Measurements from ENCODE around the gene ANKRD13A.

- TF ChIP-seq, protein P1, sequence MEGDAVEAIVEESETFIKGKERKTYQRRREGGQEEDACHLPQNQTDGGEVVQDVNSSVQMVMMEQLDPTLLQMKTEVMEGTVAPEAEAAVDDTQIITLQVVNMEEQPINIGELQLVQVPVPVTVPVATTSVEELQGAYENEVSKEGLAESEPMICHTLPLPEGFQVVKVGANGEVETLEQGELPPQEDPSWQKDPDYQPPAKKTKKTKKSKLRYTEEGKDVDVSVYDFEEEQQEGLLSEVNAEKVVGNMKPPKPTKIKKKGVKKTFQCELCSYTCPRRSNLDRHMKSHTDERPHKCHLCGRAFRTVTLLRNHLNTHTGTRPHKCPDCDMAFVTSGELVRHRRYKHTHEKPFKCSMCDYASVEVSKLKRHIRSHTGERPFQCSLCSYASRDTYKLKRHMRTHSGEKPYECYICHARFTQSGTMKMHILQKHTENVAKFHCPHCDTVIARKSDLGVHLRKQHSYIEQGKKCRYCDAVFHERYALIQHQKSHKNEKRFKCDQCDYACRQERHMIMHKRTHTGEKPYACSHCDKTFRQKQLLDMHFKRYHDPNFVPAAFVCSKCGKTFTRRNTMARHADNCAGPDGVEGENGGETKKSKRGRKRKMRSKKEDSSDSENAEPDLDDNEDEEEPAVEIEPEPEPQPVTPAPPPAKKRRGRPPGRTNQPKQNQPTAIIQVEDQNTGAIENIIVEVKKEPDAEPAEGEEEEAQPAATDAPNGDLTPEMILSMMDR (IDR thresholded peaks at IDR 0.05; ENCODE audit: insufficient read depth, low read depth, low read length), result no peak
- TF ChIP-seq EZH2 (IDR thresholded peaks at IDR 0.05; ENCODE audit: insufficient read depth, low read length), result no peak
These were observed 47.5 kb upstream of the ANKRD13A start for GRCh38 chr12:109951751-109952150.

All from astrocyte (in vitro differentiated cells and primary cell).